GM15510 (cell line): ENCODE results near the gene ETNPPL.

Experiments
- POLR2A ChIP-seq: IDR thresholded peaks from 3 replicates; pipeline ENCODE4 v1.6.1; 2011; ENCODE audit warnings: borderline replicate concordance; ENCODE audit not compliant: insufficient read length; ENCODE audit errors: extremely low read depth

Gene ETNPPL

GRCh38 chr4:108762559-108763225, at the start of gene ETNPPL:
Gene ETNPPL (minus strand): TSS chr4:108763053. CDS start chr4:108762898, 155 bp downstream.
- TF ChIP-seq POLR2A: no peak

- TF ChIP-seq POLR2A: no peak
Observed at GRCh38 chr4:108811486-108811885, 48.6 kb upstream of the ETNPPL start.

DNA sequence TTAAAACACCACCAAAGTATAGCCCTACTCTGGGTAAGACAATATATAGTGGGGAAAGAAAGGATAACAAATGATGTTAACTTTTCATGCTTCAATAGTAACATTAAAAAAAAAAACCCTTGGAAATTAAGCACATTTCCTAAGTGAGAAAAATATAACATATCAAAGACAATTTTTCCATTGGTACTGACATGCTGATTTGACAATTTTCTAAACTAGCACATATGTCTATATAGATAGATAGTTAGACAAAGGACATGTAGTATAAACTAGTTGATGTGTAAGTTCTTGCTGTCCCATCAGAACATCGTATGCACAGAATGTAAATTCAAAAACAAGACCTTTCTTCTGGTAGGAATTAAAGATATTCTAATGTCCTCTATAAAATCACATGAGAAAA, 47.2 kb upstream of the ETNPPL start:
- no peak for TF ChIP-seq POLR2A

DNA sequence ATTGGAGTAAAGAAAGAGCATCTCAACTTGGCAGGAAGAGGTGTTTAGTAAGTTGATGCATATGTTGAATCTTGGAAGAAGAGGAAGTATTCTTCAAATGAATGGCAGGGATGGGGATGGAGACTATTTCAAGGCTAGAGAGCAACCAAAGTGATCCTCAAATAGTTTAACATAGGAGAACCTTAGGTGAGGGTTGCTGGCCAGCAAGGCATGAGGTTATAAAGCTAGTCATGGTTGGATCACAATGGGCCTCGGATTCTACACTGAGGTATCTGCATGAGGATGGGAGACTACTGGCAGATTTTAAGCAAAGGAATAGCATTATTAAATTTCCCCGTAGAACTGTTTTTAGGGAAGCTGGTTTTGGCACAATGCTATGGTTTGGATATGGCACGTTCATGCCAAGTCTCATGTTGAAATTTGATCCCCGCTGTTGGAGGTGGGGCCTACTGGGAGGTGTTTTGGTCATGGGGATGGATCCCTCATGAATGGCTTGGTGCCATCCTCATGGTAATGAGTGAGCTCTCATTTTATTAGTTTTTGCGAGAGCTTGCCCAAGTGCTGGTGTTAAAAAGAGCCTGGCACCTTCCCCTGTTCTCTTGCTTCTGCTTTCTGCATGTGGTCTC, 41.9 kb upstream of the ETNPPL start:
- no peak for TF ChIP-seq POLR2A

DNA sequence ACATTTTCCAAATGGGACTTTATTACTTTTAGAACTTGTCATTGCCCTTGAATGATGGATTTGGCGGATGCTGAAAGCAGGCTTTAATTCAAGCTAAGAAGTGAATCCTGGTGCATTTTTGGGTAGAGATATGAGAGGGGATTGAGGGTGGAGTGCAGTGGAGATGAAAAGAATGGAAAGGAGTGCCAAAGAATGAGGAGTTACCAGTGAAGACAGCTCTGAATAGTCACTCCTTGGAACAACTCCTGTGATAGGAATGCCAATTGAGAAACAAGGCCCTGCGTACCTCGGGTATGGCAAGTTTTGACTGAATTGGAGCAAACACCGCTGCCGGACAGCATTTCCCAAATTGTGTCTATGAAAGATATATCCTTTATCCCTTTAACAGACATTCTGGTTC, 36.5 kb upstream of the ETNPPL start:
- TF ChIP-seq POLR2A: no peak

GRCh38 chr4:108796173-108796572, 33.3 kb upstream of the ETNPPL start:
- TF ChIP-seq POLR2A: no peak

GRCh38 chr4:108795733-108796132, 32.9 kb upstream of the ETNPPL start:
- TF ChIP-seq POLR2A: no peak

DNA sequence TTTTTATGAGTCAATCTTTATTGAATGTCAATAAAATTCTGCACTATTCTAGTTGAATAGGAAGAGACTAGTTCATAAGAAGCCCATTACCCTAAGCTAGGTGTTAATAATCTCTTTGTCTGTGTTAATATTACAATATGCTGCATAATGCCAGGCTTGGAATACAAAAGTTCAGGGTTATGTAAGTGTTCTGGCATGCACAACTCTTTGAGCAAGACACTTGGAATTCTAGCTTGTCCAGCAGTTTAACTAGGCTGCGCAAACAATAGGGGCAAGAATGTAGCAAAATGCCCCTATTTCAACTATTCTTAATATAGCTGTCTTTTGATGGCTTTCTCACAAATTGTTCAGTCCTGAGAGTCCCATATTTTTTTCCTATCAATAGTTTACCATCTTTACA, 31.3 kb upstream of the ETNPPL start:
- TF ChIP-seq POLR2A: no peak

- TF ChIP-seq POLR2A: no peak
Observed at GRCh38 chr4:108793415-108793814, 30.6 kb upstream of the ETNPPL start.

DNA sequence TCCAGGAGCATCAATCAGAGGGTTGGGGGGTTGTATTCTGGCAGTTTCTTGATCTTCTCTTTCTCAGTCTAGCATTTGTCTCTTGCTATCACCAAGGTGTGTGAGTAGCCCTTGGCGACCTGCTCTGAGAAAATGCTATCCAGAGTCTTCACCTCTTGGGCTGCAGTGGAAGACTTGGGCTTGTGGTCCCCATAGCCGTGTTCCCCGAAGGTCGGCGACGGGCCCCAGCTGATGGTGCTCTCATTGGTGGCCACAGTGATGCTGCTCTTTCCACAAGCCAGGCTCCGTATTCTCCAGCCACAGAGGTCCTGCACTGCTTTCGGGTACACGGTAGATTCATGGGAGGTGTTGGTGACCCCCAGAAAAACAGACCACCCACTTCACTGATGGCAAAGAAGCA, 25.9 kb upstream of the ETNPPL start:
- TF ChIP-seq POLR2A: no peak

- TF ChIP-seq POLR2A: no peak
Observed at GRCh38 chr4:108787724-108788123, 24.9 kb upstream of the ETNPPL start.

DNA sequence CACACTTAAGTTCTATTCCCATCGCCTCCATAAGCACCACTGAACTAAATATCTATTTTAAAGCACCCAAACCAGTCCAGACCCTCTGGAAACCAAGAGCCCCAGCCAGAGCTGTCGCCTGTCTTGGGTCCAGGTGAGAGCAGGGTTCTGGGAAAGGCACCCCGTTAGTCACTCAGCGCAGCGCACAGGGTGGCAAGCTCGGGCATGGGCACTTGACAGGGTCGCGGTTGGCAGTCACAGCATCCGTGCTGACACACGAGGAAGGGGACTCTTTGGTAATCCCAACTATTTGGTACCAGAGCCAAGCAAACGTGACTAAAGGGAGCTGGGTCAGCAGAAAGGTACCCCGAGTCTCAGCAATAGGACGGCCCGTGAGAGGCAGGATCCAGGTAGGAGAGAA, 24.3 kb upstream of the ETNPPL start:
- TF ChIP-seq POLR2A: no peak

DNA sequence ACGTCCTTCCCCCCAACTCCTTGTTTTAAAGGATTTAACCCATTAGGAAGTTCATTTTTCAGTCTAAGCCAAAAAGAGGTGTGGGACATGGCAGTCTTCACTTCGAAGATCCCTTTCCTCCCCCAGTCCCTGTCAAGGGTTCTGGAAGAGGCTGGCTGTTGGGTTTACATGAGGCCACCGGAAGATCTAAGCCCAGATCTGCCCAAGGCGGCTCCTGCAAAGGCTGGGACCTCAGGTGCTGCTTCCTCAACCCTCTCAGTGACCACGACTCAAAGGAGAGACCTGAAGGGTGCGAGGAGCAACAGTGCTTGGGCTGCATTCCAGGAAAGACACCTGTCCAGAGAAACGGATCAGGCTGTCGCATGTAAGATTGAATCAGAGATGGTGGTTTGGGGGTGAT, 23.5 kb upstream of the ETNPPL start:
- TF ChIP-seq POLR2A: no peak

DNA sequence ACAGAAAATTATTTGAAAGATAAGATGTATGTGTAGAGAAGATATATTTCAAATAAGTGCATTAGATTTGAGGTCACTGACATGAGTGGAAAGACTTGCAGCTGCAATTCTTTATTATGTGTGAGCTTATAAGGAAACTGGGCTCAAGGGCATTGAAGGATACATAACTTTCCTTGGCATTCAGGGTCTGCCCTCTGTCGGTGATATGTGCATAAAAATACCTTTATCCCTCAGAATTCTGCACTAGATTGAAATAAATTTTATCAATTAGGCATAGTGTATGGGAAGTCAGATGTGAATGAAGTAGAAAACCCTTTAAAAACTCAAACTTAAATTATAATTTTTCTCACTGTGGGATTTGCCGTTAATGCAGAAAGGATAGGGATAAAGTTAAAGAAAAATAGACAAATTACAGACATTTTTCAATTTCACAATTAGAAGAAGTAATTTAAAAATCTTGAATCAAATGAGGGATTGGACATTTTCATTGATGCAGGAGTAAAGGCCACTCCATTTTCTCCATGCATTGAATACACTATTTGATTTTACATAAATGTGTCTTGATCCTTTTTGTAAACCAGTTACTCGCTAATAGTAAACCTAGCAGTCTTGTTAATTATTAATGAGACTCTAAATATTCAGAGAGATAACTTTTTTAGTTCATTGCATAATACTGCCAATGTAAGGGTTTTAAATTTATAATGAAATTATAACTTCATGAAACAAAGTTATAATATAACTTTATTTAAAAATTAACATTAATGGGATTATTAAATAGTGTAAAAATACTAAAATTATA, 21.0 kb upstream of the ETNPPL start:
- no peak for TF ChIP-seq POLR2A

GRCh38 chr4:108779958-108780357, 17.1 kb upstream of the ETNPPL start:
- no peak for TF ChIP-seq POLR2A

GRCh38 chr4:108777388-108777787, 14.5 kb upstream of the ETNPPL start:
- no peak for TF ChIP-seq POLR2A
